ENCODE data around the gene TUSC2. TPM values are rescaled to one million over a fixed set of nuclear protein-coding genes. Genes with fewer than 3 reads are reported as not detected.
A peak's percentile ranks its signal among the peaks of the same experiment; 100 is the strongest.

The TUSC2 gene
- total RNA-seq, 4 donors from 2014 or later, result 28.7 to 63.7 (median 42.3) TPM

GRCh38 chr3:50292159-50293078, 35.6 kb downstream of the TUSC2 start, which contains the start of gene IFRD2:
TSS of gene IFRD2 (minus strand) at chr3:50292429. CDS start at chr3:50292274, 155 bp downstream.
- WGBS, 2 donors, result 5 to 6% methylated on average over 7 to 8 of the region's 67 CpGs
- peak within 1 kb of the TSS; percentile 20 to 75 (median 68) for H3K27ac ChIP-seq
- H3K4me1 ChIP-seq, result peaks cover 15 to 18% of the 10 kb centered on the region in 2 donors
- H3K36me3 ChIP-seq, result peaks cover 24 to 26% of the 10 kb centered on the region in 2 donors
- intact Hi-C loops (cut with DNase I), result loop anchor here (5.0 kb wide), 1 partner anchor 35 kb away; the partner anchor contains the start of gene TUSC2
- TF ChIP-seq POLR2A (IDR thresholded peaks at IDR 0.05) (peak in 1 of 2 donors; percentile 62), CTCF (IDR thresholded peaks at IDR 0.05) (no peak)
- no peaks in the 10 kb centered on the region for H3K27me3 ChIP-seq
- peak; percentile 98 for DNase-seq
- peak within 1 kb of the TSS; percentile 45 to 92 (median 78) for H3K4me3 ChIP-seq (replicated peaks in 1 of 3)
- no peaks in the 10 kb centered on the region for H3K9me3 ChIP-seq

DNA sequence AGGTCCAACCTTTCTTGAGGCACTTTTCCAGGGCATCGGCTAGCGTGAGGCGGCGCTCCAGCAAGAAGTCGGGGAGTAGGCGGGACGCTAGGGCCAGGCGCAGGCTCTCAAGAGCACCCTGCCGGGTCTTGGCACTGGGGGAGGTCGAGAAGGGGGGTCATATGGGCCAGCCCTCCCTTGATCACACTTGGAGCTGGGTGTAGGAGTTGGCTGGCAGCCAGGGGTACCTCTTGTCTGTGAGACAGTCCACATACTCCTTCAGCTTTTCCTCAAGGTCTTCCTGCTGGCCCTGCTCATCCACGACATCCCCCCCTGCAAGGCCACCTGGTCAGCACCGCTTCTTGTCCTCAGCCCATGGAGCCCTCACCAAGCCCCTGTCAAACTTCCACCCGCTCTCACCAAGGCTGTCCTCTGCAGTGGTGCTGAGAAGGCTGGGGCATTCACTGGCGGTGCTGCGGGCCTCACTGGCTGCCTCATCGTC, 37.8 kb downstream of the TUSC2 start:
- no peak for TF ChIP-seq CTCF (IDR thresholded peaks at IDR 0.05)
- TF ChIP-seq POLR2A (IDR thresholded peaks at IDR 0.05), result no peak
- H3K27me3 ChIP-seq, result no peaks in the 10 kb centered on the region
- H3K4me3 ChIP-seq (replicated peaks in 1 of 3), result no peak overlapping the region
- peaks cover 15 to 18% of the 10 kb centered on the region in 2 donors for H3K4me1 ChIP-seq
- H3K9me3 ChIP-seq, result no peaks in the 10 kb centered on the region
- WGBS, 2 donors, result 91 to 93% methylated on average over 13 to 16 of the region's 16 CpGs
- H3K27ac ChIP-seq, result no peak overlapping the region
- intact Hi-C loops (cut with DNase I), result loop anchor here (5.0 kb wide), 1 partner anchor 37 kb away; the partner anchor contains the start of gene TUSC2
- DNase-seq, result no peak
- peaks cover 26 to 28% of the 10 kb centered on the region in 2 donors for H3K36me3 ChIP-seq

GRCh38 chr3:50289130-50289529, 38.9 kb downstream of the TUSC2 start:
- Histone ChIP-seq H3K36me3 (peaks cover 26 to 28% of the 10 kb centered on the region in 2 donors), H3K27ac (no peak overlapping the region), H3K27me3 (no peaks in the 10 kb centered on the region), H3K4me3 (replicated peaks in 1 of 3) (no peak overlapping the region), H3K4me1 (peaks cover 15 to 18% of the 10 kb centered on the region in 2 donors), H3K9me3 (no peaks in the 10 kb centered on the region)
- DNase-seq, result no peak
- 100% methylated on average over 2 of the region's 6 CpGs; no CpG with 5 or more reads in 1 of the 2 donors for WGBS, 2 donors
- no peak for TF ChIP-seq POLR2A (IDR thresholded peaks at IDR 0.05)
- intact Hi-C loops (cut with DNase I), result no loop called here

GRCh38 chr3:50288387-50289007, 39.5 kb downstream of the TUSC2 start:
- H3K4me1 ChIP-seq, result peaks cover 15 to 18% of the 10 kb centered on the region in 2 donors
- no peak overlapping the region for H3K27ac ChIP-seq
- intact Hi-C loops (cut with DNase I), result no loop called here
- H3K36me3 ChIP-seq, result peaks cover 26 to 28% of the 10 kb centered on the region in 2 donors
- WGBS, 2 donors, result 96 to 97% methylated on average over 20 to 23 of the region's 23 CpGs
- H3K9me3 ChIP-seq, result no peaks in the 10 kb centered on the region
- TF ChIP-seq CTCF (IDR thresholded peaks at IDR 0.05) (no peak), POLR2A (IDR thresholded peaks at IDR 0.05) (no peak)
- no peaks in the 10 kb centered on the region for H3K27me3 ChIP-seq
- no peak for DNase-seq
- H3K4me3 ChIP-seq (replicated peaks in 1 of 3), result no peak overlapping the region

DNA sequence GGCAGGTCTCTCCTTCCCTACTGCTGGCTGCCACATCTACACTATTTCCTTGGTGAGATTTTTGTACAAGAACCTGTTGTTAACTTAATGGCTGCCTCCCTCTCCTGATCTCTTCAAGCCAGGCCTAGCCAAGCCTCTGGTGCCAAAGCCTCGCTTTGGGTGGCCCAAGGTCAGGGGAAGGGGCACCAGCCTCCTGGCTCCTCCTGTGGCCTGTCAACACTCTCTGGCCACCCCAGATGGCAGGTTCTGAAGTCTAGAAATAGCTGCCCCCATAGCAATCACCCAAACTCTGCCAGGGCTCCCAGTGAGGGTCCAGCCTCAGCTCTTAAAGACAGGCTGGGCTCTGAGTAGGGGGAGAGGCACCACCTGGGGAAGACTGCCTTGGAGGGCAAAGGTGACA, 40.8 kb downstream of the TUSC2 start:
- peaks cover 26 to 28% of the 10 kb centered on the region in 2 donors for H3K36me3 ChIP-seq
- H3K9me3 ChIP-seq, result no peaks in the 10 kb centered on the region
- H3K27ac ChIP-seq, result no peak overlapping the region
- WGBS, 2 donors, result 100% methylated on average over 1 of the region's 1 CpG; no CpG with 5 or more reads in 1 of the 2 donors
- no peak overlapping the region for H3K4me3 ChIP-seq (replicated peaks in 1 of 3)
- no peaks in the 10 kb centered on the region for H3K27me3 ChIP-seq
- H3K4me1 ChIP-seq, result peaks cover 9 to 11% of the 10 kb centered on the region in 2 donors
- TF ChIP-seq POLR2A (IDR thresholded peaks at IDR 0.05) (no peak), CTCF (IDR thresholded peaks at IDR 0.05) (no peak)
- DNase-seq, result no peak
- intact Hi-C loops (cut with DNase I), result no loop called here

Measured in thyroid gland (tissue), 4 donors.